CD4-positive, alpha-beta T cell treated with Interleukin-17A for 1 hour (primary cell): ENCODE results near the gene SNCB.

Source experiments
- DNase-seq: peaks from one replicate; pipeline ENCODE4 v3.0.0-alpha.2; 2020

Gene SNCB

GRCh38 chr5:176644294-176644693 lies 14.0 kb upstream of the SNCB start:
- no peak for DNase-seq

GRCh38 chr5:176643491-176644219 lies 13.3 kb upstream of the SNCB start:
- no peak for DNase-seq

GRCh38 chr5:176642675-176643490 lies 12.5 kb upstream of the SNCB start:
- no peak for DNase-seq

- no peak for DNase-seq
Measured at GRCh38 chr5:176640616-176641015, 10.3 kb upstream of the SNCB start.

- no peak for DNase-seq
Measured at GRCh38 chr5:176639981-176640380, 9.6 kb upstream of the SNCB start.

- DNase-seq = no peak
Measured at GRCh38 chr5:176639208-176639607, 8.9 kb upstream of the SNCB start.

GRCh38 chr5:176638437-176638836 lies 8.1 kb upstream of the SNCB start:
- no peak for DNase-seq

- DNase-seq = no peak
Measured at GRCh38 chr5:176637556-176637955, 7.2 kb upstream of the SNCB start.

GRCh38 chr5:176636426-176636825 lies 6.1 kb upstream of the SNCB start:
- no peak for DNase-seq

- DNase-seq = no peak
Measured at GRCh38 chr5:176633598-176633997, 3.3 kb upstream of the SNCB start.

- DNase-seq = no peak
Measured at GRCh38 chr5:176632745-176633144, 2.4 kb upstream of the SNCB start.

GRCh38 chr5:176631383-176632200 lies 1.3 kb upstream of the SNCB start:
- DNase-seq = no peak

GRCh38 chr5:176630681-176631222 lies 418 bp upstream of the SNCB start:
- DNase-seq = no peak

GRCh38 chr5:176629317-176629852 lies 949 bp downstream of the SNCB start:
- no peak for DNase-seq

GRCh38 chr5:176628406-176629228 lies 1.7 kb downstream of the SNCB start:
- no peak for DNase-seq

GRCh38 chr5:176627582-176627981 lies 2.8 kb downstream of the SNCB start:
- no peak for DNase-seq

GRCh38 chr5:176626876-176627236 lies 3.5 kb downstream of the SNCB start:
- DNase-seq = no peak

- DNase-seq = no peak
Measured at GRCh38 chr5:176625966-176626875, 4.1 kb downstream of the SNCB start.

GRCh38 chr5:176625512-176625911 lies 4.8 kb downstream of the SNCB start:
- no peak for DNase-seq

GRCh38 chr5:176624938-176625337 lies 5.4 kb downstream of the SNCB start:
- DNase-seq = no peak

- DNase-seq = no peak
Measured at GRCh38 chr5:176624142-176624541, 6.2 kb downstream of the SNCB start.
